IMR-90 (cell line): ENCODE measurements around the gene SCARF2. TPM values are rescaled to one million over a fixed set of nuclear protein-coding genes. Genes with fewer than 3 reads are reported as not detected.
"Not testable (repeated sequence)": the region's sequence is repeated elsewhere in the genome, so short reads cannot be mapped to it uniquely, and the experiment has no call there.

ENCODE experiments used
- ATAC-seq: fragments of 200-7000 bp; cut with Tn5 transposase; 2 replicates; pipeline ENCODE4 v1.9.1; 2020; ENCODE audit warnings: low read depth, mild to moderate bottlenecking, moderate library complexity
- BruUV-seq: library from RNA; stranded (reverse); fragments of 400-500 nt; replicated peaks from 2 replicates; lab custom pipeline; 2021; lab: Mats Ljungman, UMichigan
- CTCF ChIA-PET: fragments of 300-600 bp; formaldehyde crosslinking; extraction: SDS; loops from one replicate; lab custom pipeline; 2021; ENCODE audit warnings: antibody characterized with exemption; lab: Yijun Ruan, JAX
- POLR2A ChIA-PET: fragments of 300-600 bp; sonication (Branson Sonifier 250); formaldehyde crosslinking; loops from one replicate; lab custom pipeline; 2022; ENCODE audit warnings: antibody characterized with exemption; ENCODE audit not compliant: unreplicated experiment; lab: Charles Lee
- DNase-seq: peaks from one replicate; pipeline ENCODE4 v3.0.0; 2013
- H2AFZ ChIP-seq: replicated peaks from 2 replicates; pipeline ENCODE3; 2013; ENCODE audit warnings: low read length, mild to moderate bottlenecking; ENCODE audit not compliant: poor library complexity
- H2AK5ac ChIP-seq: 2 replicates; pipeline ENCODE4 v1.6.1; 2013; ENCODE audit warnings: low read depth, low read length, inconsistent platforms
- H2AK9ac ChIP-seq: replicated peaks from 2 replicates; pipeline ENCODE3; 2013; ENCODE audit warnings: mild to moderate bottlenecking, low read depth, low read length, moderate library complexity; ENCODE audit not compliant: poor library complexity
- H2BK120ac ChIP-seq: 2 replicates; pipeline ENCODE4 v1.6.1; 2013; ENCODE audit warnings: low read depth, low read length, inconsistent platforms
- H2BK15ac ChIP-seq: 3 replicates; pipeline ENCODE4 v1.6.1; 2013; ENCODE audit warnings: low read depth, low read length, inconsistent platforms
- H2BK20ac ChIP-seq: 2 replicates; pipeline ENCODE4 v1.6.1; 2013; ENCODE audit warnings: low read depth, mild to moderate bottlenecking, inconsistent platforms, low read length, moderate library complexity
- H2BK5ac ChIP-seq: 2 replicates; pipeline ENCODE4 v1.6.1; 2013; ENCODE audit warnings: mild to moderate bottlenecking, low read depth, low read length, inconsistent platforms; ENCODE audit not compliant: poor library complexity, severe bottlenecking
- H3K14ac ChIP-seq: replicated peaks from 2 replicates; pipeline ENCODE4 v1.6.1; 2013; ENCODE audit warnings: low read depth, low read length, inconsistent platforms
- H3K18ac ChIP-seq: 2 replicates; pipeline ENCODE4 v1.6.1; 2013; ENCODE audit warnings: low read depth, low read length, control low read depth
- H3K23ac ChIP-seq: 2 replicates; pipeline ENCODE4 v1.6.1; 2013; ENCODE audit warnings: low read depth, low read length, inconsistent platforms
- H3K27ac ChIP-seq: 2 replicates; pipeline ENCODE4 v1.5.1; 2013; ENCODE audit warnings: mild to moderate bottlenecking, control low read depth, low read length; ENCODE audit not compliant: insufficient read depth
- H3K27me3 ChIP-seq: 2 replicates; pipeline ENCODE4 v1.6.1; 2013; ENCODE audit warnings: low read length; ENCODE audit not compliant: control insufficient read depth, insufficient read depth
- H3K36me3 ChIP-seq: 2 replicates; pipeline ENCODE4 v1.6.1; 2013; ENCODE audit warnings: low read length, mixed read lengths; ENCODE audit not compliant: control insufficient read depth, insufficient read depth
- H3K4ac ChIP-seq: 2 replicates; pipeline ENCODE4 v1.6.1; 2013; ENCODE audit warnings: low read depth, low read length, inconsistent platforms
- H3K4me1 ChIP-seq: 2 replicates; pipeline ENCODE4 v1.6.1; 2013; ENCODE audit warnings: low read length, mixed read lengths; ENCODE audit not compliant: control insufficient read depth, insufficient read depth
- H3K4me2 ChIP-seq: 2 replicates; pipeline ENCODE4 v1.6.1; 2013; ENCODE audit warnings: low read depth, mild to moderate bottlenecking, control low read depth, low read length, moderate library complexity
- H3K4me3 ChIP-seq: 2 replicates; pipeline ENCODE4 v1.5.1; 2013; ENCODE audit warnings: low read depth, mild to moderate bottlenecking, control low read depth, low read length, moderate library complexity; ENCODE audit not compliant: insufficient read depth
- H3K56ac ChIP-seq: 2 replicates; pipeline ENCODE4 v1.6.1; 2013; ENCODE audit warnings: low read length, inconsistent platforms; ENCODE audit not compliant: insufficient read depth; ENCODE audit errors: extremely low read depth
- H3K79me1 ChIP-seq, 2 experiments: 2 replicates each; pipeline ENCODE4 v1.6.1; 2013; ENCODE audit warnings: low read length in 2 of 2, inconsistent platforms in 1 of 2, low read depth in 1 of 2
- H3K9ac ChIP-seq: 2 replicates; pipeline ENCODE4 v1.6.1; 2013; ENCODE audit warnings: low read depth, low read length, control low read depth
- H3K9me1 ChIP-seq: 2 replicates; pipeline ENCODE4 v1.6.1; 2013; ENCODE audit warnings: low read length, inconsistent platforms; ENCODE audit not compliant: insufficient read depth
- H3K9me3 ChIP-seq: 2 replicates; pipeline ENCODE4 v1.6.1; 2013; ENCODE audit warnings: low read length; ENCODE audit not compliant: control insufficient read depth, insufficient read depth
- H4K20me1 ChIP-seq: 2 replicates; pipeline ENCODE4 v1.6.1; 2013; ENCODE audit warnings: low read length, inconsistent platforms; ENCODE audit not compliant: insufficient read depth
- H4K5ac ChIP-seq: 2 replicates; pipeline ENCODE4 v1.6.1; 2013; ENCODE audit warnings: mild to moderate bottlenecking, low read depth, low read length, control low read depth
- H4K8ac ChIP-seq, 2 experiments: 2 replicates each; pipeline ENCODE4 v1.6.1; 2013; ENCODE audit warnings: low read depth in 2 of 2, low read length in 2 of 2, control low read depth in 1 of 2, inconsistent platforms in 1 of 2
- H4K91ac ChIP-seq: 2 replicates; pipeline ENCODE4 v1.6.1; 2013; ENCODE audit warnings: low read depth, low read length, inconsistent platforms; ENCODE audit not compliant: insufficient read depth
- WGBS, 2 experiments: methylation state at CpG; one replicate each; pipeline versions ENCODE4 v1.1.5 to v1.1.7; 2013; ENCODE audit warnings: missing lambda C conversion rate in 2 of 2; ENCODE audit not compliant: insufficient read length in 1 of 2; ENCODE audit errors: extremely low coverage in 2 of 2; 5-methylcytosine and 5-hydroxymethylcytosine counted together
- dilution Hi-C: fragments of 300-500 bp; cut with HindIII; formaldehyde crosslinking; loops from one replicate; pipeline ENCODE4 v1.14.3; 2018; ENCODE audit warnings: low sequenced_read_pairs; ENCODE audit not compliant: unreplicated experiment
- in situ Hi-C: fragments of 300-500 bp; cut with MboI; formaldehyde crosslinking; loops from 3 replicates; pipeline ENCODE4 v1.14.3; 2019; ENCODE audit warnings: low sequenced_read_pairs, inconsistent platforms, mixed read lengths
- intact Hi-C: fragments of 100-400 bp; cut with micrococcal nuclease; formaldehyde crosslinking; loops from 2 replicates; pipeline ENCODE4 v1.10.0; 2022
- polyA plus RNA-seq, 3 experiments: library from polyadenylated mRNA; depleted of rRNA; stranded (reverse); fragments of >200 nt; gene quantifications; 2 replicates each; pipeline ENCODE4 v1.2.3, GENCODE V29; 2012; ENCODE audit warnings: low replicate concordance in 1 of 3
- total RNA-seq: library from RNA; depleted of rRNA; stranded (reverse); fragments of >200 nt; gene quantifications from 2 replicates; pipeline ENCODE4 v1.2.3, GENCODE V29; 2012

Gene SCARF2
- total and polyA plus RNA-seq, 2 of the 4 experiments (the other 2 are of a cell fraction), result 3.4 to 37.0 TPM

GRCh38 chr22:20475569-20475968 is 37.9 kb upstream of the SCARF2 start:
- BruUV-seq, H2AK9ac ChIP-seq, H4K20me1 ChIP-seq, H3K4me1 ChIP-seq, H3K4ac ChIP-seq, ATAC-seq, H3K4me3 ChIP-seq, intact Hi-C loops, POLR2A ChIA-PET, DNase-seq, H2BK120ac ChIP-seq, H3K23ac ChIP-seq, dilution Hi-C loops, H3K18ac ChIP-seq, H3K27me3 ChIP-seq, H2BK5ac ChIP-seq, H2AFZ ChIP-seq, H3K14ac ChIP-seq, H3K56ac ChIP-seq, H4K5ac ChIP-seq, H3K9me3 ChIP-seq, H2BK15ac ChIP-seq, H3K4me2 ChIP-seq, H4K8ac ChIP-seq, H2BK20ac ChIP-seq, in situ Hi-C loops, CTCF ChIA-PET, H3K9ac ChIP-seq, H2AK5ac ChIP-seq, H3K27ac ChIP-seq, H4K91ac ChIP-seq: not testable (repeated sequence)
- Histone ChIP-seq H3K9me1 (peaks cover 15% of the 10 kb centered on the region), H3K79me1 (peaks cover 4 to 16% of the 10 kb centered on the region in 2 experiments; a peak in 3 of 4 replicates), H3K36me3 (peaks cover 15% of the 10 kb centered on the region)
- WGBS, 2 experiments, result 100% methylated on average over 2 of the region's 12 CpGs; no CpG with 5 or more reads in 1 of the 2 experiments
